ENCODE results near the gene TACC2.

DNA sequence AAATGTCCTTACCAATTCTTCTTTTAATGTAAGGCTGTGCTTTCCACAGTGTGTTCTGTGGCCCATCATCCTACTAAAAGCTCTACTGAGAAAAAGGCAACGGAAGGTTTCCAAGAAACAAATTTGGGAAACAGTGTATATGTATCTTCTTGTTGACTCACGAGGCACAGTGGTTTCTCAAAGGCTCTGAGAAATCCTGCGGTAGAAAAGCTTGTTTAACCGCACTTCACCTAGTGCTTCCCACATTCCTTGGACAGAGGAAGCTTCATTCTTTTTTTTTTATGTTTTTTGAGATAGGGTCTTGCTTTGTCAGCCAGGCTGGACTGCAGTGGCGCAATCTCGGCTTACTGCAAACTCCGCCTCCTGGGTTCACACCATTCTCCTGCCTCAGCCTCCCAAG is 84.5 kb downstream of the TACC2 start:
- TF ChIP-seq FOXP2 (optimal IDR thresholded peaks at IDR 0.05; ENCODE audit: borderline replicate concordance, extremely low read depth, extremely low read length, insufficient read depth), result no peak
- no peak for TF ChIP-seq POLR2AphosphoS5 (IDR thresholded peaks at IDR 0.05; ENCODE audit: low read depth, low read length)
- no peak for TF ChIP-seq TAF1 (IDR thresholded peaks at IDR 0.05; ENCODE audit: borderline replicate concordance, insufficient read depth, low read length)
- TF ChIP-seq, protein P1, sequence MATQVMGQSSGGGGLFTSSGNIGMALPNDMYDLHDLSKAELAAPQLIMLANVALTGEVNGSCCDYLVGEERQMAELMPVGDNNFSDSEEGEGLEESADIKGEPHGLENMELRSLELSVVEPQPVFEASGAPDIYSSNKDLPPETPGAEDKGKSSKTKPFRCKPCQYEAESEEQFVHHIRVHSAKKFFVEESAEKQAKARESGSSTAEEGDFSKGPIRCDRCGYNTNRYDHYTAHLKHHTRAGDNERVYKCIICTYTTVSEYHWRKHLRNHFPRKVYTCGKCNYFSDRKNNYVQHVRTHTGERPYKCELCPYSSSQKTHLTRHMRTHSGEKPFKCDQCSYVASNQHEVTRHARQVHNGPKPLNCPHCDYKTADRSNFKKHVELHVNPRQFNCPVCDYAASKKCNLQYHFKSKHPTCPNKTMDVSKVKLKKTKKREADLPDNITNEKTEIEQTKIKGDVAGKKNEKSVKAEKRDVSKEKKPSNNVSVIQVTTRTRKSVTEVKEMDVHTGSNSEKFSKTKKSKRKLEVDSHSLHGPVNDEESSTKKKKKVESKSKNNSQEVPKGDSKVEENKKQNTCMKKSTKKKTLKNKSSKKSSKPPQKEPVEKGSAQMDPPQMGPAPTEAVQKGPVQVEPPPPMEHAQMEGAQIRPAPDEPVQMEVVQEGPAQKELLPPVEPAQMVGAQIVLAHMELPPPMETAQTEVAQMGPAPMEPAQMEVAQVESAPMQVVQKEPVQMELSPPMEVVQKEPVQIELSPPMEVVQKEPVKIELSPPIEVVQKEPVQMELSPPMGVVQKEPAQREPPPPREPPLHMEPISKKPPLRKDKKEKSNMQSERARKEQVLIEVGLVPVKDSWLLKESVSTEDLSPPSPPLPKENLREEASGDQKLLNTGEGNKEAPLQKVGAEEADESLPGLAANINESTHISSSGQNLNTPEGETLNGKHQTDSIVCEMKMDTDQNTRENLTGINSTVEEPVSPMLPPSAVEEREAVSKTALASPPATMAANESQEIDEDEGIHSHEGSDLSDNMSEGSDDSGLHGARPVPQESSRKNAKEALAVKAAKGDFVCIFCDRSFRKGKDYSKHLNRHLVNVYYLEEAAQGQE (IDR thresholded peaks at IDR 0.05; ENCODE audit: insufficient read depth in 1 of 2, low read depth in 2 of 2, low read length in 2 of 2), result no peak
- TF ChIP-seq SIN3A (IDR thresholded peaks at IDR 0.05; ENCODE audit: borderline replicate concordance, insufficient read depth, low read length), result no peak

Measured in PFSK-1 (cell line).